GM21737 (cell line): ENCODE data around the gene PDHB.

Experiments used
- ATAC-seq: cut with Tn5 transposase; IDR thresholded peaks from one replicate; pipeline ENCODE4 v1.9.1; 2021; ENCODE audit warnings: mild to moderate bottlenecking, moderate library complexity; ENCODE audit not compliant: unreplicated experiment

PDHB gene

DNA sequence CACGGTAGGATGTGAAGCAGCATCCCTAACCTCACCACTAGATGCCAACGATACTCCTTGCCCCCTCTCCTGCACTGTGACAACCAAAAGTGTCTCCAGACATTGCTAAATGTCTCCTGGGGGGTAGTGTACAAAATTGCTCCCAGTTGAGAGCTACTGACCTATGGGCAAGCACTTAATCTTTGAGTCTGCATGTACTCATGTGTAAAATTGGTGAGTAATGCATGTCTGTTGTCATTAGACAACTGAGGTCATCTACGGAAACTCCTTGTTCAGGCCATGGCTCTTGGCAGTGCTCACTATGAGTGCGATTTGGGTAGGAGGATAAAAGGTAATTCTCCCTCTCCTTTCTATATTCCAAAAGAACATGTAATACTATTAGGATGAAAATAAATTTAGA, 29.2 kb downstream of the PDHB start:
- no peak for ATAC-seq

GRCh38 chr3:58403513-58404109, 30.0 kb downstream of the PDHB start:
- ATAC-seq: no peak

GRCh38 chr3:58398669-58399333, 34.8 kb downstream of the PDHB start:
- no peak for ATAC-seq

DNA sequence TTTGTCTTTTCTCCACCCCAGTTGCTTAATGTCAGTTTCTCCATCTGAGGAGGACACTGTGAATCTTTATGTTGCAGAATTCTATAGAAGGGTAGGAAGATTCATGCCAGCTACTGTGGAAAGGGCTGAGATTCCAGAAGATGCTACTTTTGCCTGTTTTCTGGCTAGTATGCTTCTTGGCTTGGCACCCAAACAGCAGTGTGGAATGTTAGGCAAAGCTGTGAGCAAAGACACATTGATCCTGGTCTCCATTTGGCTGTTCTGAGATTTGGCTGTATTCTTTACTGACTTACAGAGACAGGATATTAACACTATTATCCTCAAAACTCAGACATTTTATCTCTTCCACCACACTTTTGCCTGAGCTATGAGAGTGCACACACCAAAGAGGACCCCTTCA, 39.3 kb downstream of the PDHB start:
- ATAC-seq: no peak

GRCh38 chr3:58392181-58392580, 41.5 kb downstream of the PDHB start:
- no peak for ATAC-seq

DNA sequence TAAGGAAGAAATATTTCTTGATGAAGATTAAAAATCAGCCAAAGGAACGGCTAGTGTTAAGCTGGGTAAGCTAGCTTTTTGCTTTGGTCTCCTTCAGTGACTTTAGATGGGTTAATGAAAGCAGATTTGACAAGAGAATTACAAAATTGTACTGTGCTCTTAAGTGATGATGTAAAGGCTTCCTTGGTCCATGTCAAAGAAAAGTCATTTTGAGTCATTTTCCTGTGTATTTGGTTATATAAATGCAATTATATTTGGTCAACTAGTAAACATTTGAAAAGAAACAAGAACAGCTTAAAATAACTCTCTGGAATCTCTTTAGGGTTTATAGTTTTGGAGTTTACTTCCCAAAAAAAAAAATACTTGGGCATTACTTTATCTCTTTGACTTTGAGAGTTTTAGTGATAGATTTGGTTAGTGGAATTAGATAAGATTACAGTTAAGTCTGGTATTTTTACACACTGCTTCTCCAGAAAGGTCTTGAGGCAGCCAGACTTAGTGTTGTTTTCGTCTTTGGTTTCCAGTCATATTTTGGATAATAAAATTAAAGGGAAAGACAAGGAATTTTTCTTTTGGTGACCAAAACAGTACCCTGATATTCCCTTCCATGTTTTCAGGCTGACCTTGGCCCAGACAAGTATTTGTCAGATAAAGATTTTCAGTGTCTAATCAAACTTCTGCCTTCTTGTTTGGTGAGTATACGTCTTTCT, 42.3 kb downstream of the PDHB start:
- no peak for ATAC-seq

DNA sequence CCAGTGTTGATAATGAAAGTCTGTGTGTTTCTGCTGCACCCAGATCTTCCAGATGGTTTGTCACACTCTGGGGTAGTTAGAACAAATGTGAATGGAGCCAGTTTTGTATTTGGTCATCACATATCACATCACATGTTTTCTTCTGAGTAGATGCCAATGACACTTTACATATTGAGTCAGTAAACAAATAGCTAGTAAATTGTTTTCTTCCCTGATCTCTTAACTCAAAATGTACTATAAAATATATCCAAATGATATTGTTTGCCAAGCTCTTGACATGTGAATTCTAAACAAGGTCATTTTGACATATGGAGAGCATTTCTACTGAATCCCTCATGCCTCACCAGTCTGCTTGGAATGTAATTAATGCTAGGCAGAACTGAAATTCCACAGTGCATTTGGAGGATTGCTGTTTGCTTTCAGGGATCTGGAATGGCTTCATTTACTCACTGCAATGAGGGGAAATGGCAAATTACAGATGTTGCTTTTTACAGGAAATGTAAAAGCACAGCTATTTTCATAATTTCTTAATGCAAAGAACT, 45.0 kb downstream of the PDHB start:
- ATAC-seq: no peak

- ATAC-seq: no peak
Measured at GRCh38 chr3:58387650-58388546, 45.7 kb downstream of the PDHB start.

DNA sequence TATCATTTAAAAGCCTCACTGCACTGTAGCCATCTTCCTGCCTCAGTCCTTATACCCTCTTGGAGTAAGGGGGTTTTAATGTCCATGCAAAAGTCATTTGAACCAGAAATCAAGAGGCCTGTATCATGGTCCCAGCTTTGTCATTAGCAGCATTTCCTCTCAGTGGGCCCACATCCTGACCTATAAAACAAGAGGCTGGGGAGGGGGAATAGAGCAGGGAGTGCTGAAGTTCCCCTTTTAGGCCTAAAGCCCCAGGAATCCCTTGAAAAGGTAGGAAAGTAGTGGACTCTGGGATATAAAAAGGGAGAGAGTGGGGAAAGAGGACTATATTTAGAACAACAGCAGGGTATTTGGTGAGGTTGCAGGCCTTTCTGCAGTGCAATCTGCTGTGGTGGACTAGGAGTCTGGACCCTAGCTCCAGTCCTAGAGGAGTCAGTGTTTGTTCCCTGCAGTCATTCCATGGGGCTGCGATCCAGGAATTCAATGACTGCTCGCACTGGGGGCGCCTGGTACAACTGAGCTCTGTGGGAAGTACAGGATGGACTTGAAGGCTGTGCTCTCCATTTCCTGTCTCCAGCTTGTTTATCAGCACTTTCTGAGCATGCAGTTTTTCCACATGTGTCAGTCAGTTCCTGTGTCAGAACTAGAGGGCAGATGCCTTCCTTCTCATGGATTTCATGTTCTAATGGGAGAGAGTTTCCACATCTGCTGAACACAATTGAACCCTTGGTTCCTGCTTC, 46.8 kb downstream of the PDHB start:
- ATAC-seq: no peak

DNA sequence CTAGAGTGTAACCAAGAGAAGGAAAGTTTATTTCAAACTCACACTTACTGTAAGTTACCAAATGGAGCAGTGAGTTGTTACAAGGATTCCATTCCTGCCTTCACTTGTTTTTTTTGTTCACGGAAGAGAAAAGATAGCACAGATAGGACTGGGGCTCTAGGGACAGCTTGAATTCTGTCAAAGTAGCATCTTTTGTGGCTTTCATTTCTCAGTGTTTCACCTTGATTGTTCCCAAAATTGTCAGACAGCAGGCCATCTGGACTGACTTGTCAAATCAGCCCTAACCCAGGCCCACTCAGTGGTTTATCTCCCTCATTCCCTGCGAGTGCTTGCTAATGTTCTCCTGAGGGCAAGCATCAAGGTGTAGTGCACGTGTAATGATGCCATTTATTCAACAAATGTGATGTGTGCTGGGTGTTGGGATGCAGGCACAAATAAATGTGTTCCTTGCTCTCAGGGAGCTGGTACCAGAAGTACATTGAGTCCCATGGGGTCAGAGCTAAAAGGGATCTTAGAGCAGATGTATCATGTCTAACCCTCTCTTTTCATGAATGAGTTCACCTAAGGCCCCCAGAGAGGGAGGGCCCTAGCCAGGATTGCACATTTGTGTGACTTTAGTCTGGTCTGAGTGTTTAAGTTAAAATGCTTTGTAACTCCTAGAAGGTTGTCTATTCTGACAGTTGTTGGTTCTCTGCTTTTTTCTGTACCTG, 49.1 kb downstream of the PDHB start:
- no peak for ATAC-seq

DNA sequence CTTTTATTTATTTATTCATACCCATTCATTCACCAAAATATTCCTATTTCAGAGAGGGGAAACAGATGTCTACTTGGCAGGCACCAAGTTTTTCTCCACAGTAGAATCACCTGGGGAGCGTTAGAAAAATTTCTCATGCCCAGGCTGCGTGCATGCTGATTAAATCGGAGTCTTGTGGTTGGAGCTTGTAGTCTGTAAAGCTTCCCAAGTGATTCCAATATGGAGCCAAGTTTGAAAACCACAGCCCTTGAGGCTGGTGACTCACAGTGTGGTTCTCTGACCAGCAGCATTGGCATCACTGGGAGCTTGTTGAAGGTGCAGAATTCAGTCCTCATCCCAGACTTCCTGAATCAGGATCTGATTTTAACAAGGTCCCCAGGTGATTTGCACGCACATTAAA, 49.7 kb downstream of the PDHB start:
- ATAC-seq: no peak

- no peak for ATAC-seq
Measured at GRCh38 chr3:58383476-58383875, 50.2 kb downstream of the PDHB start.

DNA sequence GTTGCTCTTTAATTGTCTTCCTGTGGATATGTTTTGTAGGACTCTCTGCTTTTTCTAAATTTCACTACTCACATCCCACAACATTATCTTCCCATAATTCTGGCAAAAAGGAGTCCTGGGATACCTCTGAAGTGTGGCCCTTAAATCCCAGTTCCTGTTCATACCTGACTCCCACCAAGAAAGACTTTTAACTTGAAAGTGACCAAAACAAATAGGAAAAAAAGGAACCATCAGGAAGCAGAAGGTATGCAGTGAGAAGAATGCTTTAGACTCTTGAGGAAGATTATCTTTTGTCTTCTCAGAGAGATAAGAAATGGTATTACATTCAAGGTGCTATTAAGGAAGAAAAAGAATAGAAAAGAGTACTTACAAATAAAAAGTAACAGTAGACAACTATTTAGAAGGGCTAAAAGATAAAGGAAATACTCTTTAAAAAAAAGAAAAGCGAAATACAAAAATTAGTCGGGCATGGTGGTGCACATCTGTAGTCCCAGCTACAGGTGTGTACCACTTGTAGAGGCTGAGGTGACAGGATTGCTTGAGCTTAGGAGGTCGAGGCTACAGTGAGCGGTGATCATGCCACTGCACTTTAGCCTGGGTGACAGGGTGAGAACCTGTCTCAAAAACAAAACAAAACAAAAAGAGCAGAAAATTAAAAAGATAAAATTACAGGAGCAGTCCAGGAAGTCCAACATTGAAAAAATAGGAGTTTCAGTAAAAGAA, 54.1 kb downstream of the PDHB start:
- ATAC-seq: no peak

DNA sequence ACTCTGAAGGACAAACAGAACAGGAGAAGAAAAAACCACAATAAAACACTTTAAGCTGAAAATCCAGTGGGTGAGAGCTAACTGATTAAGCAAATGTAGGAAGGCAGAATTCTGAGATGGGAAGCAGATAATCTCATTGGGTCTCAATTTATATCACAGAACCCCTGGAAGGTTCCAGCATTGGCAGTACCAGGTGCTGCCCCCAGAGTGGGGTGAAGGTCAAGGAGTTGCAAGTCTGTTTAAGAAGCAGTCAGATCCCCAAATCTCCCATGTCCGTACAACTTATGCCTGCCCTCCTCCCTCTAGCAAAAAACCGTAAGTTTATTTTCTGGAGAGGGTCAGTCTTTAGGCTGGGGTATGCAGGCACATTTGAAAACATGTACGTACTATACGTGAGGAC, 55.9 kb downstream of the PDHB start:
- no peak for ATAC-seq
